ENCODE data around the gene DENND11. TPM values are rescaled to one million over a fixed set of nuclear protein-coding genes. Genes with fewer than 3 reads are reported as not detected.

DENND11 gene, protein sequence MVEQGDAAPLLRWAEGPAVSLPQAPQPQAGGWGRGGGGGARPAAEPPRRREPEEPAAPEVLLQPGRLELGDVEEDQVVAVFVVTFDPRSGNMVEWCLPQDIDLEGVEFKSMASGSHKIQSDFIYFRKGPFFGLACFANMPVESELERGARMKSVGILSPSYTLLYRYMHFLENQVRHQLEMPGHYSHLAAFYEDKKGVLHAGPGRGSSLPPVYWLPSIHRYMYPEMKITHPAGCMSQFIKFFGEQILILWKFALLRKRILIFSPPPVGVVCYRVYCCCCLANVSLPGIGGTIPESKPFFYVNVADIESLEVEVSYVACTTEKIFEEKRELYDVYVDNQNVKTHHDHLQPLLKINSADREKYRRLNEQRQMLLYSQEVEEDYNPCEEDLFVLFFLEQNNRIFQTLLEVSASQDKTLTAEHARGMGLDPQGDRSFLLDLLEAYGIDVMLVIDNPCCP
- 19.2 and 21.8 TPM in 2 replicates for total RNA-seq

DNA sequence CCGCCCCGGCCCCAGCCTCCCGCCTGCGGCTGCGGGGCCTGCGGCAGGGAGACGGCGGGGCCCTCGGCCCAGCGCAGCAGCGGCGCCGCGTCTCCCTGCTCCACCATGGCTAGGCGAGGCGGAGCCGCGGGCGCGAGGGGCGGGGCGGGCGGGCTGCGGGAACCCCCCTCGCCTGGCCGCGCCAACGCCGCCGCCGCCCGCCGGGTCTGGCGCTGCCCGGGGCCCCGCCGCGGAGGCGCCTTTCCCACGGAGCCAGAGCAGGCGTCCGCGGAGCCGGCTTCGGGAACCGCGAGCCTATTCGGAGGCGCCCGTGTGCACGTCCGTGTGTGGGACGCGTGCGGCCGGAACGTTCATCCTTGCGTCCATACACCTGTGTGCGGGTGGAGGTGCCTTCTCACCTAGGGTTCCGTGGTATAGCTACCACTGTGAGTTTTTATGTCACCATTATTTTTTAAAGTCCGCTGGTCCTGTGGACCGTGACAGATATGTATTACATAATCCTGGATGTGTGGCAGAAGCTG lies at the start of gene DENND11:
TSS of gene DENND11 (minus strand) at position 120 of the 521 bp plus-strand sequence. CDS start at position 107, 13 bp downstream.
- TF ChIP-seq, protein P1, sequence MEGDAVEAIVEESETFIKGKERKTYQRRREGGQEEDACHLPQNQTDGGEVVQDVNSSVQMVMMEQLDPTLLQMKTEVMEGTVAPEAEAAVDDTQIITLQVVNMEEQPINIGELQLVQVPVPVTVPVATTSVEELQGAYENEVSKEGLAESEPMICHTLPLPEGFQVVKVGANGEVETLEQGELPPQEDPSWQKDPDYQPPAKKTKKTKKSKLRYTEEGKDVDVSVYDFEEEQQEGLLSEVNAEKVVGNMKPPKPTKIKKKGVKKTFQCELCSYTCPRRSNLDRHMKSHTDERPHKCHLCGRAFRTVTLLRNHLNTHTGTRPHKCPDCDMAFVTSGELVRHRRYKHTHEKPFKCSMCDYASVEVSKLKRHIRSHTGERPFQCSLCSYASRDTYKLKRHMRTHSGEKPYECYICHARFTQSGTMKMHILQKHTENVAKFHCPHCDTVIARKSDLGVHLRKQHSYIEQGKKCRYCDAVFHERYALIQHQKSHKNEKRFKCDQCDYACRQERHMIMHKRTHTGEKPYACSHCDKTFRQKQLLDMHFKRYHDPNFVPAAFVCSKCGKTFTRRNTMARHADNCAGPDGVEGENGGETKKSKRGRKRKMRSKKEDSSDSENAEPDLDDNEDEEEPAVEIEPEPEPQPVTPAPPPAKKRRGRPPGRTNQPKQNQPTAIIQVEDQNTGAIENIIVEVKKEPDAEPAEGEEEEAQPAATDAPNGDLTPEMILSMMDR (IDR thresholded peaks at IDR 0.05; ENCODE audit: insufficient read depth, low read length, severe bottlenecking), result no peak
- DNase-seq (ENCODE audit: low read depth) (no peak), FAIRE-seq (no peak)
- H3K27me3 ChIP-seq (ENCODE audit: control insufficient read depth, insufficient read depth, low read length), result no peaks in the 10 kb centered on the region
- H3K36me3 ChIP-seq (ENCODE audit: control insufficient read depth, insufficient read depth, low read length), result no peaks in the 10 kb centered on the region
- peak within 1 kb of the TSS; percentile 64 for H3K4me3 ChIP-seq (ENCODE audit: low read depth, low read length)

GRCh38 chr7:141748396-141748795 lies 46.4 kb upstream of the DENND11 start:
- no peak for FAIRE-seq
- TF ChIP-seq, protein P1 (IDR thresholded peaks at IDR 0.05; ENCODE audit: insufficient read depth, low read length, severe bottlenecking), result no peak
- no peak for DNase-seq (ENCODE audit: low read depth)
- H3K4me3 ChIP-seq (ENCODE audit: low read depth, low read length), result no peak overlapping the region
- no peaks in the 10 kb centered on the region for H3K27me3 ChIP-seq (ENCODE audit: control insufficient read depth, insufficient read depth, low read length)
- H3K36me3 ChIP-seq (ENCODE audit: control insufficient read depth, insufficient read depth, low read length), result peaks cover 11% of the 10 kb centered on the region

DNA sequence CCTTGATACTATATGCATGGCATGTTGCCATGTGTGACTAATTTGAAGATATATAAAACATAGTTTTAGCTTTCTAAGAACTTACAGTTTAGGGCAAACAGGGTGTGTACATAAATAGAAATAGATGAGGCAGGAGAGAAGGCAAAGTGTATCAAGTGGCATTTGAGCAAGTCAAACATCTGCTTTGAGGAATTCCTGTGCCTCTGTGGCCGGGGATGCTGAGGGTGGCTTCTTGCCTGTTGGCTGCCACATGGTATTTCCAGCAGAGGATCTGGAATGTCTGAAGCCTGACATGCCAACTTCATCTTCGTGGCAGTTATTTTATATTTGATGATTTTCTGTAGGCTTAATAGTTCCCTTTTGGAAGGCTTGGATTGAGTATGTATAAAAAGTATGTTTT lies 42.2 kb upstream of the DENND11 start:
- H3K4me3 ChIP-seq (ENCODE audit: low read depth, low read length), result no peak overlapping the region
- H3K36me3 ChIP-seq (ENCODE audit: control insufficient read depth, insufficient read depth, low read length), result peaks cover 20% of the 10 kb centered on the region
- DNase-seq (ENCODE audit: low read depth) (no peak), FAIRE-seq (no peak)
- TF ChIP-seq, protein P1 (IDR thresholded peaks at IDR 0.05; ENCODE audit: insufficient read depth, low read length, severe bottlenecking), result no peak
- H3K27me3 ChIP-seq (ENCODE audit: control insufficient read depth, insufficient read depth, low read length), result no peaks in the 10 kb centered on the region

- TF ChIP-seq, protein P1 (IDR thresholded peaks at IDR 0.05; ENCODE audit: insufficient read depth, low read length, severe bottlenecking), result no peak
- H3K36me3 ChIP-seq (ENCODE audit: control insufficient read depth, insufficient read depth, low read length), result peaks cover 20% of the 10 kb centered on the region
- FAIRE-seq, result no peak
Observed at GRCh38 chr7:141742229-141742628, 40.3 kb upstream of the DENND11 start.

DNA sequence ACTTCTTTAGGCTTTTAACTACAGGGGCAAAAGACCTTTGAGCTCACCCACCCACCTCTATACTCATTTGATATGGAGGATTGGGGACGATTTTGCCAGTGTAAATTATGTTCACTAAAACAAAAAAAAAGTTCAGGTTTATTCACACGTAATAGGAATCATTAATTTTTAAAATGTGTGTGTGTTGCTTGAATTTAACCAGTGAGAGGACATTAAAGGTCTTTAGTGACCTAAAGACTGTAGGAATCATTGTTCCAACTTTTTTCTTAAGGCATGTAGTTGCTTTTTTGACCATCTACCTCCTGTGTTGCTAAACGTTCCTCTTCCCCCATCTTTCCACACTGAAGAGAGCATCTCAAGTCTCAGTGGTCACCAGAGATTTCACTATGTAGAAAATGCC lies 37.3 kb upstream of the DENND11 start:
- Histone ChIP-seq H3K4me3 (ENCODE audit: low read depth, low read length) (peak overlapping the region; percentile 80), H3K27me3 (ENCODE audit: control insufficient read depth, insufficient read depth, low read length) (no peaks in the 10 kb centered on the region), H3K36me3 (ENCODE audit: control insufficient read depth, insufficient read depth, low read length) (peaks cover 18% of the 10 kb centered on the region)
- DNase-seq (ENCODE audit: low read depth), result no peak
- TF ChIP-seq, protein P1 (IDR thresholded peaks at IDR 0.05; ENCODE audit: insufficient read depth, low read length, severe bottlenecking), result no peak
- no peak for FAIRE-seq

More at GRCh38 chr7:141742229-141742628, 40.3 kb upstream of the DENND11 start:
- no peak for DNase-seq (ENCODE audit: low read depth)
- H3K27me3 ChIP-seq (ENCODE audit: control insufficient read depth, insufficient read depth, low read length), result no peaks in the 10 kb centered on the region
- H3K4me3 ChIP-seq (ENCODE audit: low read depth, low read length), result no peak overlapping the region

All from bronchial epithelial cell (primary cell).